ENCODE data around the gene TMEM81. TPM values are rescaled to one million over a fixed set of nuclear protein-coding genes. Genes with fewer than 3 reads are reported as not detected.

The TMEM81 gene, protein sequence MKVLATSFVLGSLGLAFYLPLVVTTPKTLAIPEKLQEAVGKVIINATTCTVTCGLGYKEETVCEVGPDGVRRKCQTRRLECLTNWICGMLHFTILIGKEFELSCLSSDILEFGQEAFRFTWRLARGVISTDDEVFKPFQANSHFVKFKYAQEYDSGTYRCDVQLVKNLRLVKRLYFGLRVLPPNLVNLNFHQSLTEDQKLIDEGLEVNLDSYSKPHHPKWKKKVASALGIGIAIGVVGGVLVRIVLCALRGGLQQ
- 1 to 10 TPM in 1 of 2 donors, under 1 TPM in 1; 0.67 to 1.0 TPM for total RNA-seq

DNA sequence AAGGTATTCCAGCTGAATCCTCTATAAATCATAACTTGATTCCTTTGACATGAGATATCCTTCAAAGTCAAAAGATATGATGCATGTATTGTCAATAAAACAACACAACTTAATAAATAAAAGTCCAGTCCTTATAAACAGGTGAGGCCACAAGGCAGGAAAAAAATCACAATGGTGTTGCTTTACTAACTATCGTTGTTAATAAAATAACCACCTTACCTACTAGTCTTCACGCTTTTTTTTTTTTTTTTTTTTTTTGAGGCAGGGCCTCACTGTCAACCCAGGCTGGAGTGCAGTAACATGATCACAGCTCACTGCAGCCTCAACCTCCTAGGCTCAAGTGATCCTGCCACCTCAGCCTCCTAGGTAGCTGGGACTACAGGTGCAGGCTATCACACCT is at the start of gene TMEM81:
Gene TMEM81 (minus strand): TSS at position 101 of the 400 bp plus-strand sequence. CDS start 140 bp downstream, outside the sequence.

DNA sequence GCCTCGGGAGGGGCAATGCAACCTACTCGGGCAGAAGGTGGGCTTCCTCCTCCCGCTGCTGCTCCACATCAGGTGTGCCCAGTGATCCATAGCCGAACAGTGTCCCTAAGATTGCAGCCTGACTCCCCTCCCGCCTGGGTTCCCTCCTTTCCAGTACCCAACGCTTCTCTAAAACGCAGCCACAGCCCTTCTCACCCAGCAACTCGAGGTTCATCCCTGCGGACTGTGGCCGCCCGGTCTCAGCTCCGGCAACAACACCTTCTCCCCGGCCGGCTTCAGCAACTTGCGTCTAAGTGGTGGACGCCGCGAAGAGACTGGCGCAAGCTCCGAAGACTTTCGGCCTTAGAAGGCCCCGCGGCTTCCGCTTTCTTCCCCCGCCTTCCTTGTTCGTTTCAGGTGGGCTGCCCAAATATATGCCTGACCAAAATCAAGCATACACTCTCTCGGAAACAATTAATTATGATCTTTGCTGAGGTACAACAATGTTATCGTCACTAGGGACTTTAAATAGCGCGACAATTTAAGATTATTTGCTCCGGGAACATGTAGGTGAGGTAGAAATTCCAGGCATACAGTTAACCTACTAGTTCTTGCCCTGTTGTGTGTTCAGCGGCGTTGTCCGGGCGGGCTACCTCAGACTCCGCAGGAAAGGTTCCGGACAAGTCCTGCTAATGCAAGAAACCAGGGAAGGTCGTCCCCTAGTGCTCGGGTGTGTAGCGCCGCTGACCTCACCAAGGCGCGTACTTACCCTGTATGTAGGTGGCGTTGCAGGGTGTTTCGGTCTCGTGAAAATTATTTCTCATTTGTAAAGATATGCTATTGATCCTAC is 37.6 kb upstream of the TMEM81 start, which contains the start of gene RBBP5:
Gene RBBP5 (minus strand): TSS at position 319 of the 829 bp plus-strand sequence. CDS start 105 bp downstream, at position 214.

DNA sequence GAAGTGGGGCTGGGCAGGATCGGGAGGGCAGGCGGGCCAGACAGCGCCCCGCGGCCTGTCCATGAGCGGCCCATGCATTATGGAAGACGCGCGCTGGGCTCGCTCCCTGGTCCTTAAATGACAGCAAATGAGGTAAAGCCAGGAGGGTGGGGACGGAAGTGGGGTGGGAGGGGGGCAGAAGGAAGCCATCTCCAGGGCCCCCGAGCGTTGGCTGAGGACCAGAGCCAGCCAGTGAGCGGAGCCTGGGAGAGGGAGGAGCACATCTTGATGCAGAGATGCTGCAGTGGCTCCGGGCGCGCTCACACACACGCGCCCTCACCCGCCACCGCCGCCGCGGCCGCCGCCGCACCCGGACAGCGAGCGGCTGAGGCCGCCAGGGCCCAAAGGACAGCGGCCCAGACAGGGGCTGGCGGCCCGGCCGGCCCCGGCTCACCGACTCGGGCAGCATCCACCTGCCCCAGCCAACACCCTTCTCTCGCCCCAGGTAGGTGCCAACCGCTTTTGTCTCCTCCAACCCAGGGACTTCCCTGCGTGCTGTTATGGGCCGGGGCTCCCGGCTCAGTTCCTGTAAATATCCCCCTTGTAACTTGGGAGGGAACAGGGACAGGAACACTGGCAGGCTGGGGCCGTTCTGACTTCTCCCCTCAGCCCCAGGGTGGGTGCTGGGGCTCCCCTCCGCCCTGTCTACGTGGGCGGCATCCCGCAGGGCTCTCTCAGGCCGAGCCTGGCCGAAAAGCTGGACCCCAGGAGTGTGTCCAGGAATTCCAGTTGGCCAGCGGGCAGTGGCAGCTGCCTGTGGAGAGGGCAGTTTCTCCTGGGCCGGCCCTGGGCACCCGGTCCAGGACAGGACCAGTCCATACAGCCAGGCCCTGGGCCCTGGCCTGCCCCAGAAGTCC is 41.1 kb downstream of the TMEM81 start, which contains the start of gene CNTN2:
Gene CNTN2 (plus strand): TSS at position 302 of the 896 bp plus-strand sequence. CDS start 9,974 bp downstream, outside the sequence.

Other genes starting within 250 kb of the TMEM81 start
- 1 to 10 TPM in 1 of 2 donors, under 1 TPM in 1; 1.00 to 2.4 TPM for gene NFASC, start 213.6 kb downstream of the TMEM81 start, total RNA-seq
- gene CNTN2, start 41.2 kb downstream of the TMEM81 start, total RNA-seq = not detected
- 10 to 100 TPM; 15.1 to 21.6 TPM for gene RBBP5, start 37.5 kb upstream of the TMEM81 start, total RNA-seq
- 10 to 100 TPM; 32.0 to 35.6 TPM for gene DSTYK, start 127.2 kb upstream of the TMEM81 start, total RNA-seq
- gene TMCC2, start 143.5 kb upstream of the TMEM81 start, total RNA-seq = 1 to 10 TPM; 7.2 to 7.3 TPM
- gene NUAK2, start 237.3 kb upstream of the TMEM81 start, total RNA-seq = under 1 TPM; under 0.01 to 0.33 TPM

Measured in melanocyte of skin (primary cell).